Measurements from ENCODE around the gene PYROXD2.

PYROXD2 gene

DNA sequence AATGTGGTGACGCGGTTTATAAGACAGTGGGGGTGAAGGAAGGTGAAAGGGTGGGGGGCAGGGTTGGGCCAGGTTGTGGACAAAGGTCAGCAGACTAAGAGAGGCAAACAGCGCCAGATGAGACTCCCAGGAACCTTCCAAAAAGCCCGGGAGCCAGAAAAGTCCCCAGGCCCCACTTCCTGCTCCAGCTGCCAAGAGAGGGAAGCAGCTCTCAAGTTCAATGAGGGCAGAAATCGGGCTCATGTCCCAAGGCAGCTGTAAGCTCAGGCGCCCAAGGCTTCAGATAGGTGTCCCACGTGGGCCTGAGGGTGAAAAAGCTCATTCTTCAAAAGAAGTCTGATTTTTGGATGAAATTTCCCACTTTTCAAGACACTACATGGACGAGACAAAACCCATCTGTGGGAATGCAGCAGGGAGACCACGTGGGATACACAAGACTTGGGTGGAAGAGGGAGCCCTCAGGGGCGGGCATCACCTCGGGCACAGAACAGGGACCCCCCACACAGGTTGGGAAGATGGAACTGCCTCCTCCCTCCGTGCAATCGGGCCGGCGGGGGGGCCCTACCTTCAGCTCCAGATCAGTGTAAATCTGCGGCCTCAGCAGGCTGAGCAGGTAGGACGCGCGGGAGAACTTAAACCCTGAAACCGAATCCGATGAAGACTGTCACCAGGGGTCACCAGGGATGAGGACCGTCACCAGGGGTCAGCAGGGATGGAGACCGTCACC, 7.8 kb downstream of the PYROXD2 start:
- Histone ChIP-seq H3K4me1 (ENCODE audit: control insufficient read depth in 5 of 5, insufficient read depth in 5 of 5, low read length in 5 of 5) (peaks cover 2 to 37% (median 35%) of the 10 kb centered on the region in 5 donors), H3K4me3 (ENCODE audit: low read depth in 1 of 5, low read length in 5 of 5) (no peak overlapping the region), H3K27me3 (ENCODE audit: control insufficient read depth in 5 of 5, insufficient read depth in 4 of 5, low read length in 5 of 5) (no peaks in the 10 kb centered on the region), H3K27ac (ENCODE audit: low read depth, low read length) (no peak overlapping the region), H3K36me3 (ENCODE audit: control insufficient read depth in 5 of 5, insufficient read depth in 5 of 5, low read length in 5 of 5) (peaks cover 0 to 27% (median 16%) of the 10 kb centered on the region in 5 donors), H3K9me3 (ENCODE audit: control insufficient read depth in 5 of 5, low read length in 5 of 5) (no peaks in the 10 kb centered on the region), H3K9ac (ENCODE audit: low read length in 5 of 5) (peak overlapping the region in 1 of 5 donors; percentile 18)

DNA sequence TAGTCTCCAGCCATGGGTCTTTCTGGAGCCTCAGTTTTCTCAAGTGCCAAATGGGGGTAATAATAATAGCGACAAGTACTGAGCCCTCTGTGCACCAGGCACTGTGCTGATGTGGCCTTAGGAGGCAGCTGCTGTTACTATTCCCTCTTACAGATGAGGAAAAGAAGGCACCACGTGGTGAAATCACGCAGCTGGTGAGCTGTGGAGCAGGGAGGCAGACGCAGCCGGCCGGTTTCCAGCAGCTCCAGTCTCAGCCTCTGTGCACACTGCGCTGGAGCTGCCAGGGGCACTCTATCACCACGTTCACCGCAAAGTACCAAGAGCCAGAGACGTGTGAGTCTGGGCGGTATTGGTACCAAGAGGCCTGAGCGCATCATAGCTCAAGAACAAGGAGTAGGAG, 9.6 kb downstream of the PYROXD2 start:
- Histone ChIP-seq H3K4me3 (ENCODE audit: low read depth in 1 of 5, low read length in 5 of 5) (no peak overlapping the region), H3K27me3 (ENCODE audit: control insufficient read depth in 5 of 5, insufficient read depth in 4 of 5, low read length in 5 of 5) (no peaks in the 10 kb centered on the region), H3K9me3 (ENCODE audit: control insufficient read depth in 5 of 5, low read length in 5 of 5) (no peaks in the 10 kb centered on the region), H3K9ac (ENCODE audit: low read length in 5 of 5) (no peak overlapping the region), H3K36me3 (ENCODE audit: control insufficient read depth in 5 of 5, insufficient read depth in 5 of 5, low read length in 5 of 5) (peaks cover 0 to 18% (median 13%) of the 10 kb centered on the region in 5 donors), H3K27ac (ENCODE audit: low read depth, low read length) (no peak overlapping the region), H3K4me1 (ENCODE audit: control insufficient read depth in 5 of 5, insufficient read depth in 5 of 5, low read length in 5 of 5) (peaks cover 0 to 33% (median 27%) of the 10 kb centered on the region in 5 donors)

DNA sequence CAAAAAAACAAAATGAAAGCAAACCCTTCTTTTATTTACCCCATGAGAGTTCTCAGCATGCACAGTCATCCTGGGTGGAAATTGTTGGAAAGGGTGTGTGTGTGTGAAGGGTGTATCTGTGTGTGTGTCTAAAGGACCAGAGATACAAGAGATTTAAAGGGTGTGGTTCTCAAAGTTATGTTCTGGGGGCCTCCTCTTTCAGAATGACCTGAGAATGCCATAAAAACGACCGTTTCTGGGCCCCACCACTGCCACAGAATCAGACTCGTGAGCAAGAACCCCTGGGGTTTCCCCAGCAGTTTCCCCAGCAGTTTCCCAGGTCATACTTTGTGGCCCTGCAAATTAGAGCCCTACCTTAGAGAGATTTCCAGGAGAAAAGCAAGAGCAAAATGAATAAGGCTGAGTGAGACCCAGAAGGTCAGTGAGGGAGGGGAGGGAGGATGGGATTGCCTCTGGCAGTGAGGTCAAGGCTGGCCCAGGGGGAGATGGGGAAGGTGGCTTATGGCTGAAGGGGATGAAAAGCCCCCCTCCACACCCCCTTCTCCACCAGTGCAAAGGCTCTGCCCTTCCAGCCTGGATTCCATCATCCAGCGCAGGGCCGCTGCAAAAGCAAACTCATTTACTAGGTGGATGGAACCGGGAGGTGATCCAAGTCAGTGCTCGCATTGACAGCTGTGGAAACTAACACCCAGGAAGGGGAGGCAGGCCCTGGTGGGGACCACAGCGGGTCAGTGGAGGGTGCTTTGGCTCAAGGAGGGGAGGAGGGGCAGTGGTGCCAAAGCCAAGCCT, 10.2 kb downstream of the PYROXD2 start:
- peak overlapping the region in 1 of 5 donors; percentile 69 for H3K9ac ChIP-seq (ENCODE audit: low read length in 5 of 5)
- no peaks in the 10 kb centered on the region for H3K27me3 ChIP-seq (ENCODE audit: control insufficient read depth in 5 of 5, insufficient read depth in 4 of 5, low read length in 5 of 5)
- H3K9me3 ChIP-seq (ENCODE audit: control insufficient read depth in 5 of 5, low read length in 5 of 5) = no peaks in the 10 kb centered on the region
- peaks cover 0 to 33% (median 27%) of the 10 kb centered on the region in 5 donors for H3K4me1 ChIP-seq (ENCODE audit: control insufficient read depth in 5 of 5, insufficient read depth in 5 of 5, low read length in 5 of 5)
- peaks cover 0 to 22% (median 16%) of the 10 kb centered on the region in 5 donors for H3K36me3 ChIP-seq (ENCODE audit: control insufficient read depth in 5 of 5, insufficient read depth in 5 of 5, low read length in 5 of 5)
- peak overlapping the region; percentile 51 for H3K27ac ChIP-seq (ENCODE audit: low read depth, low read length)
- H3K4me3 ChIP-seq (ENCODE audit: low read depth in 1 of 5, low read length in 5 of 5) = no peak overlapping the region

DNA sequence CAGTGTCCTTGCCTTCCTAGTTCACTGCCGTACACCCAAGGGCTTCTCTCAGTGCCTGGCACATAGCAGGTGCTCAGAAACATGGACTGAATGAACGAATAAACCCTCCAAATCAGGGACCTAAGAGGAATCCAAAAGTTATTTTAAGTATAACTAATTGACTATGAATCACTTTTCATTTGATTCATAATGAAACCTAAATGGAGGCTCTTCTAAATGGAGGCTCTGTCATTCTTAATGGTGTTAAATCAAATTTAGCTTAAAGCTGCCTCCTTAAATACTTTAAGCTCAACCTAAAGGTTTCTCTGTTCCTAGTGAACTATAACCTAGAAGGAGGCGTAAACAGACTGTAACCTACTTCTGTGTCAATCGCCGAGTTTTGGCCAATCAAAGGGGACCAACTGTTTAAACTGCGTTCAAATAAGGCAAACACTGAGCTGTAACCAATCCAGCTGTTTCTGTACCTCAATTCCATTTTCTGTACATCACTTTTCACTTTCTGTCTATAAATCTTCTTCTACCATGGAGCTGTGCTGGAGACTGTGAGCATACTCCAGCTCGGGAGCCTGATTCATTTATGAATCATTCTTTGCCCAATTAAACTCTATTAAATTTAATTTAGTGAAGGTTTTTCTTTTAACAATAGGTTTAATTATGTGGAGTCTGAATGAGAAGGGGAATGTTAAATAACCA, 11.0 kb downstream of the PYROXD2 start:
- Histone ChIP-seq H3K9me3 (ENCODE audit: control insufficient read depth in 5 of 5, low read length in 5 of 5) (no peaks in the 10 kb centered on the region), H3K36me3 (ENCODE audit: control insufficient read depth in 5 of 5, insufficient read depth in 5 of 5, low read length in 5 of 5) (peaks cover 0 to 30% (median 18%) of the 10 kb centered on the region in 5 donors), H3K27me3 (ENCODE audit: control insufficient read depth in 5 of 5, insufficient read depth in 4 of 5, low read length in 5 of 5) (no peaks in the 10 kb centered on the region), H3K27ac (ENCODE audit: low read depth, low read length) (peak overlapping the region; percentile 51), H3K9ac (ENCODE audit: low read length in 5 of 5) (peak overlapping the region in 2 of 5 donors; percentile 58 to 69), H3K4me1 (ENCODE audit: control insufficient read depth in 5 of 5, insufficient read depth in 5 of 5, low read length in 5 of 5) (peaks cover 0 to 33% (median 27%) of the 10 kb centered on the region in 5 donors), H3K4me3 (ENCODE audit: low read depth in 1 of 5, low read length in 5 of 5) (no peak overlapping the region)

GRCh38 chr10:98402931-98403718, 11.9 kb downstream of the PYROXD2 start:
- Histone ChIP-seq H3K9me3 (ENCODE audit: control insufficient read depth in 5 of 5, low read length in 5 of 5) (no peaks in the 10 kb centered on the region), H3K9ac (ENCODE audit: low read length in 5 of 5) (peak overlapping the region in 2 of 5 donors; percentile 58 to 69), H3K27me3 (ENCODE audit: control insufficient read depth in 5 of 5, insufficient read depth in 4 of 5, low read length in 5 of 5) (no peaks in the 10 kb centered on the region), H3K4me3 (ENCODE audit: low read depth in 1 of 5, low read length in 5 of 5) (peak overlapping the region in 1 of 5 donors; percentile 31), H3K27ac (ENCODE audit: low read depth, low read length) (peak overlapping the region; percentile 51), H3K36me3 (ENCODE audit: control insufficient read depth in 5 of 5, insufficient read depth in 5 of 5, low read length in 5 of 5) (peaks cover 0 to 36% (median 20%) of the 10 kb centered on the region in 5 donors), H3K4me1 (ENCODE audit: control insufficient read depth in 5 of 5, insufficient read depth in 5 of 5, low read length in 5 of 5) (peaks cover 0 to 33% (median 27%) of the 10 kb centered on the region in 5 donors)

DNA sequence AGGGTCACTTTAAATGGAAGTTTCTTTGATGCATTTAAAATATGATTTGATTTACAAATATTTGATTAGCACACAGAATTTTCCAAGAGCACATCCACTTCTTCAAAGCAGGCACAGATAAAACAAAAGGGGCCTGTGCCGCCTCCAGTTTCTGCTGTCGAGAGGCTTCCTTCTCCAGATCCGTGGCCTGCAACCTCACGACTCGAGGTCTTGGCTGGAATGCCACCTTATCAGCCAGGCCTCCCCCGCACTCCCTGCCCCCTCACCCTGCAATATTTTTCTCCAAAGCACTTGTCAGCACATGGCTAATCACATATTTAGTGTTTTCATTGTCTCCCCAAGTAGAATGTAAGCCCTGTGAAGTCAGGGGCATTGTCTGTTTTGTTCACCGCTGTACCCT, 12.5 kb downstream of the PYROXD2 start:
- Histone ChIP-seq H3K9me3 (ENCODE audit: control insufficient read depth in 5 of 5, low read length in 5 of 5) (no peaks in the 10 kb centered on the region), H3K4me1 (ENCODE audit: control insufficient read depth in 5 of 5, insufficient read depth in 5 of 5, low read length in 5 of 5) (peaks cover 0 to 33% (median 27%) of the 10 kb centered on the region in 5 donors), H3K4me3 (ENCODE audit: low read depth in 1 of 5, low read length in 5 of 5) (no peak overlapping the region), H3K27me3 (ENCODE audit: control insufficient read depth in 5 of 5, insufficient read depth in 4 of 5, low read length in 5 of 5) (no peaks in the 10 kb centered on the region), H3K27ac (ENCODE audit: low read depth, low read length) (no peak overlapping the region), H3K9ac (ENCODE audit: low read length in 5 of 5) (no peak overlapping the region), H3K36me3 (ENCODE audit: control insufficient read depth in 5 of 5, insufficient read depth in 5 of 5, low read length in 5 of 5) (peaks cover 0 to 40% (median 21%) of the 10 kb centered on the region in 5 donors)

DNA sequence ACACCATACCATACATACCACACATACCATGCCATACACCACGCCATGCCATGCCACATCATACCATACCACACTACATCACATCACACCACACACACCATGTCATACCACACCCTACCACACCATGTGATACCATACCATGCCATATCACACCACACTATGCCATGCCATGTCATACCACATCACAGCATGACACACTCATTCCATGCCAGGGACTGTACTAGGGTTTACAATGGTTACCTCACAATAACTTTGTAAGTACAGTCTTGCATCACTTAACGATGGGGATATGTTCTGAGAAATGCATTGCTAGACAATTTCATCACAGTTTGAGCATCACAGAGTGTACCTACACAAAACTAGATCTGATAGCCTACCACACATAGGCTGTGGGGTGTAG, 14.5 kb downstream of the PYROXD2 start:
- Histone ChIP-seq H3K4me3 (ENCODE audit: low read depth in 1 of 5, low read length in 5 of 5) (no peak overlapping the region), H3K27me3 (ENCODE audit: control insufficient read depth in 5 of 5, insufficient read depth in 4 of 5, low read length in 5 of 5) (no peaks in the 10 kb centered on the region), H3K4me1 (ENCODE audit: control insufficient read depth in 5 of 5, insufficient read depth in 5 of 5, low read length in 5 of 5) (peaks cover 0 to 24% (median 19%) of the 10 kb centered on the region in 5 donors), H3K27ac (ENCODE audit: low read depth, low read length) (no peak overlapping the region), H3K36me3 (ENCODE audit: control insufficient read depth in 5 of 5, insufficient read depth in 5 of 5, low read length in 5 of 5) (peaks cover 0 to 58% (median 39%) of the 10 kb centered on the region in 5 donors), H3K9ac (ENCODE audit: low read length in 5 of 5) (no peak overlapping the region), H3K9me3 (ENCODE audit: control insufficient read depth in 5 of 5, low read length in 5 of 5) (no peaks in the 10 kb centered on the region)

DNA sequence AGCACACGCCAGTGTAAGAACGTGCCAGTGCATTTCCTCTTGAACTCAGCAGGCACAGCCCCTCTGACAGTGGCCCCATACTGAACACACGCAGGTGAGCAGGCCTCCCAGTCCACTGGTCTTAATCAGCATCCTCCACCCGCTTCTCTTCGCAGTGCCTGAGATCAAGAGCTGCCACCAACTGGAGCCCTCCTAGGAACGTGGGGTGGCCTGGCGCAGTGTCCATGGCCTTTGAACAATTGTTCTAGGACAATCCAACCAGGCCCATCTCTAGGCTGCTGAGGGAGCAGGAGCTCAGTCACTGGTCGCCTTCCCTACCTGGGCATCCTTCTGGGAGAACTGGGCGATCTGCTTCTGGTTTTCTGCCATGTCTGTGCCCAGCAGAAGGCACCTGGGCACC, 15.2 kb downstream of the PYROXD2 start:
- Histone ChIP-seq H3K4me1 (ENCODE audit: control insufficient read depth in 5 of 5, insufficient read depth in 5 of 5, low read length in 5 of 5) (peaks cover 0 to 20% (median 13%) of the 10 kb centered on the region in 5 donors), H3K27ac (ENCODE audit: low read depth, low read length) (no peak overlapping the region), H3K9me3 (ENCODE audit: control insufficient read depth in 5 of 5, low read length in 5 of 5) (no peaks in the 10 kb centered on the region), H3K9ac (ENCODE audit: low read length in 5 of 5) (no peak overlapping the region), H3K4me3 (ENCODE audit: low read depth in 1 of 5, low read length in 5 of 5) (no peak overlapping the region), H3K36me3 (ENCODE audit: control insufficient read depth in 5 of 5, insufficient read depth in 5 of 5, low read length in 5 of 5) (peaks cover 0 to 61% (median 45%) of the 10 kb centered on the region in 5 donors), H3K27me3 (ENCODE audit: control insufficient read depth in 5 of 5, insufficient read depth in 4 of 5, low read length in 5 of 5) (no peaks in the 10 kb centered on the region)

DNA sequence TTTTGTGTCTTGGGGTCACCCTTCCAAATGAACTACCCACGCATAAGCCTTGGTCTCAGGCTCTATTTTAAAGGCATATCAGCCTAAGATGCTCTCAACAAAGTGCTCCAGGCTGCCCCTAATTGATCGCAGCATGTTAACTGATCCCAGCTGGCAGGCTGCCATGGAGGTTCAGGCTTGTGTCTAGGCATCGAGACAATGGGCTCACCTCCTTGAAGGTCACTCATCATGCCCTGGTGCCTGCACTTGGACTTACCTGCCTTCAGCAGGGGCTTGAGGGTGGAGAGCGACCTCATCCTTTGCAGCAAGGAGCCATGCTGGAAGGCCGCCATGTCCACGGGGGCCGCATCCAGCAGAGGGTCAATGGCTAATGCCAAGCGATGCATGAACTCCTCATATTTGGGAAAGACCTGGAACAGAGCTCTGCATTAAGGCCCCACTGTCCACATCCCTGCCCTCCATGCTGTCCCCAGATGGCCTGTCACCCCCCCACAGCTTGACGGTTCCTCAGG, 17.8 kb downstream of the PYROXD2 start:
- H3K4me1 ChIP-seq (ENCODE audit: control insufficient read depth in 5 of 5, insufficient read depth in 5 of 5, low read length in 5 of 5) = peaks cover 0 to 9% (median 1%) of the 10 kb centered on the region in 5 donors
- no peak overlapping the region for H3K27ac ChIP-seq (ENCODE audit: low read depth, low read length)
- no peak overlapping the region for H3K4me3 ChIP-seq (ENCODE audit: low read depth in 1 of 5, low read length in 5 of 5)
- no peaks in the 10 kb centered on the region for H3K27me3 ChIP-seq (ENCODE audit: control insufficient read depth in 5 of 5, insufficient read depth in 4 of 5, low read length in 5 of 5)
- H3K9me3 ChIP-seq (ENCODE audit: control insufficient read depth in 5 of 5, low read length in 5 of 5) = no peaks in the 10 kb centered on the region
- no peak overlapping the region for H3K9ac ChIP-seq (ENCODE audit: low read length in 5 of 5)
- H3K36me3 ChIP-seq (ENCODE audit: control insufficient read depth in 5 of 5, insufficient read depth in 5 of 5, low read length in 5 of 5) = peaks cover 0 to 69% (median 43%) of the 10 kb centered on the region in 5 donors

All from subcutaneous abdominal adipose tissue (tissue), 5 donors.